NCI-H446 (cell line): ENCODE data around the gene SPTY2D1.
"Not testable (repeated sequence)": the region's sequence is repeated elsewhere in the genome, so short reads cannot be mapped to it uniquely, and the experiment has no call there.

Source experiments
- DNase-seq, 2 experiments: peaks; one replicate each; lab custom pipeline; 2025; lab: John Stamatoyannopoulos, UW

The SPTY2D1 gene

GRCh38 chr11:18618342-18619025 lies 15.7 kb downstream of the SPTY2D1 start:
- no peak for DNase-seq

GRCh38 chr11:18617688-18618341 lies 16.3 kb downstream of the SPTY2D1 start:
- no peak for DNase-seq

DNA sequence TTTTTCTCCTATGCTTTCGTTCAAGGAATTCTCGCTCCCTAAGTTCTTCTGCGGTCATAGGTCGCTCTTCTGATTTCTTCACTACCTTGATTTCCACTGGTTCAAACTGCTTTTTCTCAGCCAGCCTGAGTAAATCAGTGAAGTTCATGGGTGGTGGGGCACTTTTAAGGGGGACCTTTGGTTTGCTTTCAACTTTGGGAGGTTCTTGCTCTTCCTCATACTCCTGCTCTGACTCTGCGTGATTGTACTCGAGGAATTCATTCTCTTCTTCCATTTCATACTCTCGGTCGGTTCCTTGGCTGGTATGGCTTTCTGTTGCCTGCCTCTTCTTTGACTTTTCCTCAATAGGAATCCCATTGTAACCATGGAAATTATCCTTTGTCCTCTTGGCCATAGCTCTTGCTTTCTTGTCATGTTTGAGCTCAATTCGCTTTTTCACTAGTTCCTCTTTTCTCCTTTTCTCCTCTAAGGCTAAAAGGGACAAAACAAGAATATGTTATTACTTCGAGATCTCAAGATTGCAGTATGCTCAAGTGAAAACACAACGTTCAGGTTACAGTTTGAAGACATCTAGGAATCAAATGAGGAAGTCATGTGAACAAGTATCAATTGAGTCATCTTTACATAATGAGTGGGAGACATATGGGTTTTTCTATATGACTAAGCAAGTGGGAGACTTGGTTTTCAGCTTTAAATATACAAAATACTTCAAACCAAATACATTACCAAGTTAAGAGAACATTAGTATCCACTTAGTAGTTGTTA lies 18.3 kb downstream of the SPTY2D1 start:
- DNase-seq, result no peak

GRCh38 chr11:18614667-18615066 lies 19.5 kb downstream of the SPTY2D1 start:
- DNase-seq, result no peak

DNA sequence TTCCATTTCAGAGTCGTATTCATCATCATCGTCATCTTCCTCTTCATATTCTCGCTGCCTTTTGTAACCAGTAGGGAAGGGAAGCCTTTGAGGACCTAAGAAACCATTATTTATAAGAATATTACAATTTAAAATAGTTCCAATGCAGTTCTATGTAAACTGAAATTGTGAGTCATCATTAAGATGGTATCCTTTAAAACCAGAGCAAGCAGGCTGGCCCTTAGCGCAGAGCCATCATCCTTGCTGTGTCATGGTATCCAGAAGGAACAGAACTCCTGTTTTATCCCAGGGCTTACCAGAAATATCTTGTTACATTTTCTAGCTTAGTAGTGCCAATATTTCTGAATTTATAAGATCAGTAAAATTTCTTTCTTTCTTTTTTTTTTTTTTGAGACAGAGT lies 21.7 kb downstream of the SPTY2D1 start:
- no peak for DNase-seq

- no peak for DNase-seq
Observed at GRCh38 chr11:18611196-18611595, 22.9 kb downstream of the SPTY2D1 start.

- no peak for DNase-seq
Observed at GRCh38 chr11:18608376-18608775, 25.8 kb downstream of the SPTY2D1 start.

DNA sequence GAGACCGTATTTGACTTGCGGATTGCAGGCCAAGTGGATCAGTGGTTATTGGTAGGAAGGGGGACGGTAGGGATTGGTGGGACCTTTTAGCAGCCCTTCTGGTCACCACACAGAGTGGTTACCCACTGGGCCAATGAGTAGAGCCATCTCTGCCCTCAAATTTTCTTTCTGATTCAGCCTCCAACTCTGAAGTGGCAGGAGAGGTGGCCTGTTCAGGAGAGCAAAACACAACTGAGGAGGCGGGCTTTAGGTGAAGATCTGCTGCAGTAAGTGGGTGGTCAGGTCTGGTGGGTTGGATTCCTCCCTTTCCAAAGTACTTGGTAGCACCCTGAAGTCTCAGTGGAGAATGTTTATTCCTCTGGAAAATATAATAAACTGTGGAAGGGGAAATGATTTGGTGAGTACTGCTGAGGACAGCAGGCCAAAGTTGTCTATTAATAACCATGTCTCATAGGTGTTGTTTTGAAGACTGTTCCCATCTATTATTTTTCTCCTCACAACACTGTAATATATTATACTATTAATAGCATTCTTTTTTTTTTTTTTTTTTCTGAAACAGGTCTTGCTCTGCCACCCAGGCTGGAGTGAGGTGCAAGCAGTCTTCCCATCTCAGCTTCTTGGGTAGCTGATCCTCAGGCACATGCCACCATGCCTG lies 33.1 kb downstream of the SPTY2D1 start:
- no peak for DNase-seq

- DNase-seq, result no peak
Observed at GRCh38 chr11:18599739-18600230, 34.4 kb downstream of the SPTY2D1 start, which contains the start of gene MISFA. TSS of gene MISFA (plus strand) at chr11:18599789. CDS start at chr11:18599929, 140 bp downstream.

DNA sequence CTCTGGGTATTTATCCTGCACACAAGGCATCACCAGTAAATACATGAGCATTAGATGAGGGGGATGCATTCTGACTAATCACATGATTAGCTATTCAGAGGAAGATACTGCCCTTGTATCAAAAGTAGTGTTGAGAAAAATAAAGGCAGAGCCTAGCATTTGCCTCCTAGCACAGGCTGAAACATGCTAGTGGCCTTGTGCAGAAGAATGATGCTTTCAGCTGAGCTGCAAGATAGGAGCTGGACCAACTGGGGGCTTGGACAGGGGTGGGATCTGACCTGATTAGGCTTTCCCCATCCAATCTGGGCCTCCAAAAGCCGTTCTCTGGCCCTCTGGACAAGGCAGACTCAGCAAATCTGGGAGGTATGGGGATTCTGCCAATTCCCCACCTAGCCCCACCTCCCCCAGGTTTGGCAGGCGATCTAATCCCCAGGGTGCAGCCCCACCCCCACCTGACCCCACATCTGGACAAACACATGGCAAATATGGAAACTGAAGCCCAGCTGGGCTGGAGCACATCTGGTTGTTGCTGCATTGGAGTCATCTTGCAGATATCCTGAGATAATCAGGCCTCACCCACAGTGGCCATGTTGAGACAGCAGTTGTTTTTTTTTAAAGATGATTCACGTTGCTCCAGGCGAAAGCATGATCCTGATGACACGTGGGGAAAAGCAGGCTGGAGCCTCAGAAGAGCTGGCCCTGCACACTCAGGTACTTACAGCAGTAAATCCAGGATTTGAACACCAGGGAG lies 39.0 kb downstream of the SPTY2D1 start:
- no peak for DNase-seq

- not testable (repeated sequence) for DNase-seq
Observed at GRCh38 chr11:18594088-18594487, 40.1 kb downstream of the SPTY2D1 start.

- DNase-seq, result no peak
Observed at GRCh38 chr11:18590571-18590970, 43.6 kb downstream of the SPTY2D1 start.

DNA sequence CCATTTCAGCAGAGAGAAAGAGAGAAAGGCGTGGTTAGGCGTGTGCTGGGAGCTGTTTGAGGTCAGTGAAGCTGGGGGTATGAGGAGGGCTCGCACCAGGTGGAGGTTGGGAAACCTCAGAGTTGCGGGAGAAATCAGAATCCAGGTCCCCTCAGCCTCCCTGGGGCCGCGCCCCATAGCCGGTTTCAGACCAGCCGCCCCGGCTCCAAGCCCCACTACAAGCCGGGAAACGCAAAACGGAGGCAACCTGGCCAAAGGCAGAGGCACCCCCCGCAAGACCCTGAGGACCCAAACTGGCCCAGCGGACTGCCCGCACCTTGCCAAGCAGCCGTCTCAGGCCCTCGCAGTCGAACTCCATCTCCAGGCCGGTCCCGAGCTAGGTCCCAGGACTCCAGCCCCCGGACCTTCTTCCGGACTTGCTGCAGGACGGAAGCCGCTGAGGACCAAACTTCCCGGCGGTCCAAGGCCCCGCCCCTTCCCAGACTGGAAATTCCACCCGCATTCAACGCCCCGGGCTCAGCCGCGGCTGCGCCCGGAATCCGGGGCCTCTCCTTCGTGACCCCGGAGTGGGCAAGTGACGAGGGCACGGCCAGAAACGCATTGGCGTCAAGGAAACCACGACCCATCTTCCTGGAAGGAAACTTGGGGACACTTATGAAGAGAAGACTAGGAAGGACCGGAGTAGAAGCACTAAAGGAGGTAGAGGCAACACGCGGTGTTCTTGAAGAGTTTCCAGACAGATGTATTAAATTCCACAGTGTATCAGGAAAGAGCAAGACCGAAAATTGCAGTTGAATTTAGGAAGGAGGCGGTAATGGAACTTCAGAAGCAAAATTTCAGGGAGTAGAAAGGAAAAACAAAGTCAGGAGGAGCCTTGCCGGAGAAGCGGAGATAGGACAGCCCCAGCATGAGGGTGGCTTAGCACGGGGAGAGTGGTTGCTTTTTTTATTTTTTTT lies 45.6 kb downstream of the SPTY2D1 start, which contains the start of gene UEVLD:
UEVLD (minus strand) TSS at position 438 of the 956 bp plus-strand sequence; CDS start at position 358, 80 bp downstream.
- peak; percentile 63 to 83 for DNase-seq

GRCh38 chr11:18581825-18582224 lies 52.3 kb downstream of the SPTY2D1 start:
- DNase-seq, result no peak

- DNase-seq, result no peak
Observed at GRCh38 chr11:18580113-18580766, 53.9 kb downstream of the SPTY2D1 start.

GRCh38 chr11:18578975-18579598 lies 55.1 kb downstream of the SPTY2D1 start:
- DNase-seq, result no peak

DNA sequence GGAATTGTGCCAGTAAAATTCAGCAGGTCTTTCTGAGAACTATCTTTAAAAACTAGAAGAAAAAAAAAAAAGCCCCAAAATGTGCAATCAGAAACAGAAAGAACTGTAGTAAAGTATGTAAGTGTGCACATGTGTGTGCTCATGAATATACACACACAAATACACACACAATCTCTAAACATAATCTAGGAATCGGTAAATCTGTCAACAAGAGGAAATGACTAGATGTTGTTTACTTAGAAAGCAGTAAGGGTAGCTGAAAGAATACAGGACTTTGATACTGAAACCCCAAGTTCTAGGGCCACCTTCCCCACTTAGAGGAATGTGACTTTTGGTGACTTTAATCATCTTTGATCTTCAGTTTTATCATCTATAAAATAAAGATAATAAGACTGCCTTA lies 58.8 kb downstream of the SPTY2D1 start:
- DNase-seq, result no peak

GRCh38 chr11:18567081-18567480 lies 67.1 kb downstream of the SPTY2D1 start:
- no peak for DNase-seq

DNA sequence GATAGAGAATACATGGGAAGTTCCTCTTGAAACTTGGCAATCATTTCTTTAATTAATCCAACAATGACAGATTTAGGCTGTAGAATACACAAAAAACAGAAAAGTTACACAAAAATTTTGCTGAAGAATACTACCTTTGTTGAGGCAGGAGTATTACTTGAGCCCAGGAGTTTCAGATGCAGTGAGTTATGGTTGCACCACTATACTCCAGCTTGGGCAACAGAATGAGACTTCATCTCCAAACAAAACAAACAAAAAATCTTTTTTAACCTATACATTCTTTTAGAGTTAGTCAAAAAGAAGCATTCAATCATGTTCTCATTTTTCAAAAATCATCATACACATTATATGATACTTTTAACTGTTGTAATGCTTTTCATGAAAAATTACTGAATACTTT lies 67.7 kb downstream of the SPTY2D1 start:
- DNase-seq, result no peak
